ENCODE results near the gene HNRNPLL. TPM values are rescaled to one million over a fixed set of nuclear protein-coding genes. Genes with fewer than 3 reads are reported as not detected.

Gene HNRNPLL
- total RNA-seq, 4 donors from 2014 or later, result 11.9 to 38.1 (median 20.0) TPM

DNA sequence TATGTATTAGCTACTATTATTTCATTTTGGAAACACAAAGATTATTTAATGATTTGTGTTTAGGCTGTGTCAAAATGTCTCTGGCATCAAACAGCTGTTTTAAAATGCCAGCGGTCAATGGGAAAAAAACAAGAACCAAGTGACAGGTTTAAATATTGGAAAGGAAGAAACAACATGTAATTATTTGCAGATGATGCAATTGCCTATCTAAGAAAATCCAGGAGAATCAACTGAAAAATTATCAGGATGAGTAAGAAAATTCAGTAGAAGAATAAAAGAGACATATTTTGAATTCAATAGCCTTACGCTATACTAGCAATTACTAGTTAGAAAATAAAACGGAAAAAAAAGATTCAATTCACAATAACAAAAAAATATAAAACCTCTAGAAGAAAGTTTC is 51.6 kb downstream of the HNRNPLL start:
- DNase-seq, result no peak
- intact Hi-C loops (cut with DNase I), result no loop called here
- 90 to 95% methylated on average over 3 of the region's 3 CpGs for WGBS, 2 donors

GRCh38 chr2:38549851-38550250 is 52.9 kb downstream of the HNRNPLL start:
- Histone ChIP-seq H3K36me3 (no peaks in the 10 kb centered on the region), H3K4me3 (no peak overlapping the region), H3K9me3 (no peaks in the 10 kb centered on the region), H3K4me1 (no peaks in the 10 kb centered on the region), H3K27ac (no peak overlapping the region), H3K27me3 (no peaks in the 10 kb centered on the region)
- 66 to 76% methylated on average over 4 of the region's 4 CpGs for WGBS, 2 donors
- intact Hi-C loops (cut with DNase I), result no loop called here
- DNase-seq, result no peak
- no peak for TF ChIP-seq POLR2A (IDR thresholded peaks at IDR 0.05)
- TF ChIP-seq, protein P1, sequence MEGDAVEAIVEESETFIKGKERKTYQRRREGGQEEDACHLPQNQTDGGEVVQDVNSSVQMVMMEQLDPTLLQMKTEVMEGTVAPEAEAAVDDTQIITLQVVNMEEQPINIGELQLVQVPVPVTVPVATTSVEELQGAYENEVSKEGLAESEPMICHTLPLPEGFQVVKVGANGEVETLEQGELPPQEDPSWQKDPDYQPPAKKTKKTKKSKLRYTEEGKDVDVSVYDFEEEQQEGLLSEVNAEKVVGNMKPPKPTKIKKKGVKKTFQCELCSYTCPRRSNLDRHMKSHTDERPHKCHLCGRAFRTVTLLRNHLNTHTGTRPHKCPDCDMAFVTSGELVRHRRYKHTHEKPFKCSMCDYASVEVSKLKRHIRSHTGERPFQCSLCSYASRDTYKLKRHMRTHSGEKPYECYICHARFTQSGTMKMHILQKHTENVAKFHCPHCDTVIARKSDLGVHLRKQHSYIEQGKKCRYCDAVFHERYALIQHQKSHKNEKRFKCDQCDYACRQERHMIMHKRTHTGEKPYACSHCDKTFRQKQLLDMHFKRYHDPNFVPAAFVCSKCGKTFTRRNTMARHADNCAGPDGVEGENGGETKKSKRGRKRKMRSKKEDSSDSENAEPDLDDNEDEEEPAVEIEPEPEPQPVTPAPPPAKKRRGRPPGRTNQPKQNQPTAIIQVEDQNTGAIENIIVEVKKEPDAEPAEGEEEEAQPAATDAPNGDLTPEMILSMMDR (IDR thresholded peaks at IDR 0.05), result no peak

More for the DNA sequence above, 51.6 kb downstream of the HNRNPLL start:
- no peaks in the 10 kb centered on the region for H3K4me1 ChIP-seq
- no peaks in the 10 kb centered on the region for H3K9me3 ChIP-seq
- H3K4me3 ChIP-seq, result no peak overlapping the region
- no peaks in the 10 kb centered on the region for H3K27me3 ChIP-seq
- TF ChIP-seq, protein P1 (IDR thresholded peaks at IDR 0.05), result no peak
- TF ChIP-seq POLR2A (IDR thresholded peaks at IDR 0.05), result no peak
- H3K27ac ChIP-seq, result no peak overlapping the region
- H3K36me3 ChIP-seq, result no peaks in the 10 kb centered on the region

GRCh38 chr2:38549071-38549704 is 53.5 kb downstream of the HNRNPLL start:
- no peak for DNase-seq
- WGBS, 2 donors, result 56 to 70% methylated on average over 7 of the region's 7 CpGs

DNA sequence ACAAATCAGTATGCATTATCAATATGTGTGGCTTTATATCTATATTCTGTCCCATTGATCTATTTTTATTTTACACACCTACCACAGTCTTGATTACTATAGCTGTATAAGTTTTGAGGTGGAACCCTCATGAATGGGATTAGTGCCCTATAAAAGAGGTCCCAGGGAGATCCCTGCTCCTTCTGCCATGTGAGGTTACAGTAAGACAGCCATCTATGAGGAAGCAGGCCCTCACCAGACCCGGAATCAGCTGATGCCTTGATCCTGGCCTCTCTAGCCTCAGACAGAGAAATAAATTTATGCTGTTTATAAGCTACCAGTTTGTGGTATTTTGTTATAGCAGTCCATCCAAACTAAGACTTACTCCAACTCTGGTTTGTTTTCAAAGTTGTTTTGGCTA is 54.9 kb downstream of the HNRNPLL start:
- H3K9me3 ChIP-seq, result no peaks in the 10 kb centered on the region
- intact Hi-C loops (cut with DNase I), result no loop called here
- TF ChIP-seq, protein P1 (IDR thresholded peaks at IDR 0.05), result no peak
- TF ChIP-seq POLR2A (IDR thresholded peaks at IDR 0.05), result no peak
- 69 to 100% methylated on average over 1 of the region's 1 CpG for WGBS, 2 donors
- H3K27me3 ChIP-seq, result no peaks in the 10 kb centered on the region
- H3K27ac ChIP-seq, result no peak overlapping the region
- no peak for DNase-seq
- H3K4me3 ChIP-seq, result no peak overlapping the region
- H3K4me1 ChIP-seq, result peaks cover 0 to 4% (median 2%) of the 10 kb centered on the region in 3 donors
- H3K36me3 ChIP-seq, result no peaks in the 10 kb centered on the region

More at GRCh38 chr2:38549071-38549704, 53.5 kb downstream of the HNRNPLL start:
- H3K4me1 ChIP-seq, result no peaks in the 10 kb centered on the region
- no peaks in the 10 kb centered on the region for H3K9me3 ChIP-seq
- H3K4me3 ChIP-seq, result no peak overlapping the region
- H3K36me3 ChIP-seq, result no peaks in the 10 kb centered on the region
- H3K27me3 ChIP-seq, result no peaks in the 10 kb centered on the region
- intact Hi-C loops (cut with DNase I), result no loop called here
- H3K27ac ChIP-seq, result no peak overlapping the region
- TF ChIP-seq, protein P1 (IDR thresholded peaks at IDR 0.05), result no peak
- TF ChIP-seq POLR2A (IDR thresholded peaks at IDR 0.05), result no peak

DNA sequence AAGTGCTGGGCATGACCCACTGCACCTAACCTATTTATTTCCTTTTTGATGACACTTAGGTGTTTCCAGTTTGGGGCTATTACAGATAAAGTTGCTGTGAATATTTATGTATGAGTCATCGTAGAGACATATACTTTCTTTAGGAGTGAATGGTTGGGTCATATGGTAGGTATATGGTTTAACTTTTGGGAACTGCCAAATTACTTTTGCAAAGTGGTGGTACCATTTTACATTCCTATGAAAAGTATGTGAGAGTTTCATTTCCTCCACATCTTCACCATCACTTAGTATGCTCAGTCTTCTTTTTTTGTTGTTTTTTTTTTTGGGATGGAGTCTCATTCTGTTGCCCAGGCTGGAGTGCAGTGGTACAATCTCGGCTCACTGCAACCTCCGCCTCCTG is 56.1 kb downstream of the HNRNPLL start:
- intact Hi-C loops (cut with DNase I), result no loop called here
- WGBS, 2 donors, result 83 to 84% methylated on average over 3 of the region's 3 CpGs

More for the DNA sequence above, 56.1 kb downstream of the HNRNPLL start:
- DNase-seq, result no peak
- Histone ChIP-seq H3K9me3 (no peaks in the 10 kb centered on the region), H3K27ac (no peak overlapping the region), H3K36me3 (no peaks in the 10 kb centered on the region), H3K27me3 (no peaks in the 10 kb centered on the region), H3K4me3 (no peak overlapping the region), H3K4me1 (peaks cover 0 to 13% (median 4%) of the 10 kb centered on the region in 3 donors)
- TF ChIP-seq, protein P1 (IDR thresholded peaks at IDR 0.05), result no peak
- TF ChIP-seq POLR2A (IDR thresholded peaks at IDR 0.05), result no peak

Data from esophagus squamous epithelium (tissue), 5 donors.